K562 (cell line): ENCODE measurements around the gene SCYL3. TPM values are rescaled to one million over a fixed set of nuclear protein-coding genes. Genes with fewer than 3 reads are reported as not detected.
A peak's percentile ranks its signal among the peaks of the same experiment; 100 is the strongest.

Experiments used
- BACH1 ChIP-seq: fragments of 200-800 bp; sonication (Bioruptor generic); IDR thresholded peaks from 2 replicates; pipeline ENCODE4 v1.6.1; 2016; ENCODE audit warnings: missing genetic modification characterization, missing compliant biosample characterization
- SIX5 ChIP-seq, 2 experiments: IDR thresholded peaks; 2 replicates each; pipeline ENCODE4 v1.6.1; 2011; ENCODE audit warnings: low read length in 2 of 2, borderline replicate concordance in 1 of 2, low read depth in 1 of 2, mild to moderate bottlenecking in 1 of 2, moderate library complexity in 1 of 2; ENCODE audit not compliant: insufficient read depth in 1 of 2
- SRSF9 ChIP-seq: fragments of 200-400 bp; formaldehyde crosslinking; IDR thresholded peaks from 2 replicates; pipeline ENCODE4 v1.6.1; 2017; ENCODE audit warnings: low read depth, low read length, borderline replicate concordance
- ZEB2 ChIP-seq: fragments of 450-650 bp; IDR thresholded peaks from 2 replicates; pipeline ENCODE4 v1.6.1; 2016
- ZNF24 ChIP-seq: fragments of 450-650 bp; IDR thresholded peaks from 2 replicates; pipeline ENCODE4 v1.6.1; 2016
- ZNF274 ChIP-seq: IDR thresholded peaks from 2 replicates; pipeline ENCODE4 v1.6.1; 2011; ENCODE audit warnings: low read depth, mild to moderate bottlenecking, low read length, moderate library complexity, borderline replicate concordance
- ZNF436 ChIP-seq: fragments of 250-450, 450-650 bp; sonication (Bioruptor Pico); formaldehyde crosslinking; IDR thresholded peaks from 2 replicates; pipeline ENCODE4 v1.7.0; 2020; ENCODE audit warnings: mild to moderate bottlenecking
- polyA plus RNA-seq, 8 experiments: library from polyadenylated mRNA; depleted of rRNA in 4 of 8; stranded (reverse) in 5 of 8; unstranded in 3 of 8; fragments of >200 nt; fragmentation: Nextera tagmentation in 2 of 8; fragmentation: Illumina TruSeq in 1 of 8; extraction: Ambion mirVana in 2 of 8; extraction: Trizol in 1 of 8; gene quantifications; 2 replicates each; pipeline versions ENCODE4 v1.2.1 to v1.2.3, GENCODE V29; 2011 to 2014; ENCODE audit warnings: inconsistent platforms in 1 of 8, missing spikeins in 1 of 8
- total RNA-seq, 7 experiments: library from RNA; depleted of rRNA in 6 of 7; stranded (reverse); fragments of >200 nt in 6 of 7; fragmentation: Illumina TruSeq in 2 of 7; extraction: Trizol in 2 of 7; gene quantifications; 2 replicates each; pipeline versions ENCODE4 v1.2.1 to v1.2.3, GENCODE V29; 2011 to 2021; ENCODE audit warnings: low replicate concordance in 1 of 7
- TF ChIP-seq, protein P1 (sequence below): fragments of 450-650 bp; IDR thresholded peaks from 2 replicates; pipeline ENCODE4 v1.6.1; 2016; ENCODE audit warnings: mild to moderate bottlenecking, moderate library complexity
- TF ChIP-seq, protein P2 (sequence below): sonication (generic); formaldehyde crosslinking; IDR thresholded peaks from 2 replicates; pipeline ENCODE4 v1.8.0; 2022; ENCODE audit warnings: mild to moderate bottlenecking, missing genetic modification reagents, borderline replicate concordance
- TF ChIP-seq, protein P3 (sequence below), 2 experiments: fragments of 450-650 bp in 1 of 2; sonication (generic) in 1 of 2; formaldehyde crosslinking; conservative IDR thresholded peaks; 2 replicates each; pipeline versions ENCODE4 v1.4.0 to v1.8.1; 2020 to 2022; ENCODE audit warnings: mild to moderate bottlenecking in 1 of 2, missing genetic modification reagents in 1 of 2
- TF ChIP-seq, protein P4 (sequence below): sonication (generic); formaldehyde crosslinking; IDR thresholded peaks from 2 replicates; pipeline ENCODE4 v1.9.0; 2022; ENCODE audit warnings: mild to moderate bottlenecking, missing genetic modification reagents

Gene SCYL3
- total and polyA plus RNA-seq, 9 of the 15 experiments (the other 6 are each of a cell fraction or from before 2014, with no cell fraction given) = 3.6 to 11.4 (median 7.1) TPM

DNA sequence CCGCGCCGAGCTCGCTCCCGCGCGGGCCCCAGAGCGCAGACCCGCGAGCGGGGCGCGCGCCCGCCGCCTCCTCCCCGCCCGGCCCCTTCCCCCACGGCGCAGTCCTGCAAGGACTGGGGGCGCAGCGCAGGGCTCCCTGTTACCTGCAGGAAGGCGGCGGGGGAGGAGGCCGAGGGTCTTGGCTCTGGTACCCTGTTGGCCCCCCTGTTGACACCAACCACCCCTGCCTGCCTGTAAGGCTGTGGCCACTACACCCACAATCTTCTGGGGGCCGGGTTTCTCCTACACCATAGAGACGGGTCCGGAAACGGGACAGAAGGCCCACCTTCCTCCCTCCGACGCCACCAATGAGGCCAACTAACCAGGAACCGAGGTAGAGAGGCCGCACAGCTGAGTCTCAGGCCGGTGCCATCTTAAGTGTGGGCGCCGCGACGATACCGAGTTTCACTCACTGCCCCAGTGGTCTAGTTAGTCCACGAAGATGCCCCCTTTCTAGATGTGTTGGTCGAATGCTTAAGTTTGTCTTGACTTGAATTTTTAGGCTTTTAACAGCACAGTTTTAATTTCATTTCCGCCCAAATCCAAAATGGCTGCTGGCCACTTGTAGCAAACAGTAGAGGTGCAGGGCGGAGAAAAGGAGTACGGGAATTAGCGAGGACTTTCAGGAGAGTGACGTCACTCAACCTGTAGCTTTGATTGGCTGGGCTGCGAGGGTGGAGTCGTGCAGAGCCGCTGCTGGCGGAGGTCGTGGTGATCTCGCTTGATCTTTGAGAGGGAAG, at the start of gene SCYL3 (continued):
- TF ChIP-seq, protein P1, sequence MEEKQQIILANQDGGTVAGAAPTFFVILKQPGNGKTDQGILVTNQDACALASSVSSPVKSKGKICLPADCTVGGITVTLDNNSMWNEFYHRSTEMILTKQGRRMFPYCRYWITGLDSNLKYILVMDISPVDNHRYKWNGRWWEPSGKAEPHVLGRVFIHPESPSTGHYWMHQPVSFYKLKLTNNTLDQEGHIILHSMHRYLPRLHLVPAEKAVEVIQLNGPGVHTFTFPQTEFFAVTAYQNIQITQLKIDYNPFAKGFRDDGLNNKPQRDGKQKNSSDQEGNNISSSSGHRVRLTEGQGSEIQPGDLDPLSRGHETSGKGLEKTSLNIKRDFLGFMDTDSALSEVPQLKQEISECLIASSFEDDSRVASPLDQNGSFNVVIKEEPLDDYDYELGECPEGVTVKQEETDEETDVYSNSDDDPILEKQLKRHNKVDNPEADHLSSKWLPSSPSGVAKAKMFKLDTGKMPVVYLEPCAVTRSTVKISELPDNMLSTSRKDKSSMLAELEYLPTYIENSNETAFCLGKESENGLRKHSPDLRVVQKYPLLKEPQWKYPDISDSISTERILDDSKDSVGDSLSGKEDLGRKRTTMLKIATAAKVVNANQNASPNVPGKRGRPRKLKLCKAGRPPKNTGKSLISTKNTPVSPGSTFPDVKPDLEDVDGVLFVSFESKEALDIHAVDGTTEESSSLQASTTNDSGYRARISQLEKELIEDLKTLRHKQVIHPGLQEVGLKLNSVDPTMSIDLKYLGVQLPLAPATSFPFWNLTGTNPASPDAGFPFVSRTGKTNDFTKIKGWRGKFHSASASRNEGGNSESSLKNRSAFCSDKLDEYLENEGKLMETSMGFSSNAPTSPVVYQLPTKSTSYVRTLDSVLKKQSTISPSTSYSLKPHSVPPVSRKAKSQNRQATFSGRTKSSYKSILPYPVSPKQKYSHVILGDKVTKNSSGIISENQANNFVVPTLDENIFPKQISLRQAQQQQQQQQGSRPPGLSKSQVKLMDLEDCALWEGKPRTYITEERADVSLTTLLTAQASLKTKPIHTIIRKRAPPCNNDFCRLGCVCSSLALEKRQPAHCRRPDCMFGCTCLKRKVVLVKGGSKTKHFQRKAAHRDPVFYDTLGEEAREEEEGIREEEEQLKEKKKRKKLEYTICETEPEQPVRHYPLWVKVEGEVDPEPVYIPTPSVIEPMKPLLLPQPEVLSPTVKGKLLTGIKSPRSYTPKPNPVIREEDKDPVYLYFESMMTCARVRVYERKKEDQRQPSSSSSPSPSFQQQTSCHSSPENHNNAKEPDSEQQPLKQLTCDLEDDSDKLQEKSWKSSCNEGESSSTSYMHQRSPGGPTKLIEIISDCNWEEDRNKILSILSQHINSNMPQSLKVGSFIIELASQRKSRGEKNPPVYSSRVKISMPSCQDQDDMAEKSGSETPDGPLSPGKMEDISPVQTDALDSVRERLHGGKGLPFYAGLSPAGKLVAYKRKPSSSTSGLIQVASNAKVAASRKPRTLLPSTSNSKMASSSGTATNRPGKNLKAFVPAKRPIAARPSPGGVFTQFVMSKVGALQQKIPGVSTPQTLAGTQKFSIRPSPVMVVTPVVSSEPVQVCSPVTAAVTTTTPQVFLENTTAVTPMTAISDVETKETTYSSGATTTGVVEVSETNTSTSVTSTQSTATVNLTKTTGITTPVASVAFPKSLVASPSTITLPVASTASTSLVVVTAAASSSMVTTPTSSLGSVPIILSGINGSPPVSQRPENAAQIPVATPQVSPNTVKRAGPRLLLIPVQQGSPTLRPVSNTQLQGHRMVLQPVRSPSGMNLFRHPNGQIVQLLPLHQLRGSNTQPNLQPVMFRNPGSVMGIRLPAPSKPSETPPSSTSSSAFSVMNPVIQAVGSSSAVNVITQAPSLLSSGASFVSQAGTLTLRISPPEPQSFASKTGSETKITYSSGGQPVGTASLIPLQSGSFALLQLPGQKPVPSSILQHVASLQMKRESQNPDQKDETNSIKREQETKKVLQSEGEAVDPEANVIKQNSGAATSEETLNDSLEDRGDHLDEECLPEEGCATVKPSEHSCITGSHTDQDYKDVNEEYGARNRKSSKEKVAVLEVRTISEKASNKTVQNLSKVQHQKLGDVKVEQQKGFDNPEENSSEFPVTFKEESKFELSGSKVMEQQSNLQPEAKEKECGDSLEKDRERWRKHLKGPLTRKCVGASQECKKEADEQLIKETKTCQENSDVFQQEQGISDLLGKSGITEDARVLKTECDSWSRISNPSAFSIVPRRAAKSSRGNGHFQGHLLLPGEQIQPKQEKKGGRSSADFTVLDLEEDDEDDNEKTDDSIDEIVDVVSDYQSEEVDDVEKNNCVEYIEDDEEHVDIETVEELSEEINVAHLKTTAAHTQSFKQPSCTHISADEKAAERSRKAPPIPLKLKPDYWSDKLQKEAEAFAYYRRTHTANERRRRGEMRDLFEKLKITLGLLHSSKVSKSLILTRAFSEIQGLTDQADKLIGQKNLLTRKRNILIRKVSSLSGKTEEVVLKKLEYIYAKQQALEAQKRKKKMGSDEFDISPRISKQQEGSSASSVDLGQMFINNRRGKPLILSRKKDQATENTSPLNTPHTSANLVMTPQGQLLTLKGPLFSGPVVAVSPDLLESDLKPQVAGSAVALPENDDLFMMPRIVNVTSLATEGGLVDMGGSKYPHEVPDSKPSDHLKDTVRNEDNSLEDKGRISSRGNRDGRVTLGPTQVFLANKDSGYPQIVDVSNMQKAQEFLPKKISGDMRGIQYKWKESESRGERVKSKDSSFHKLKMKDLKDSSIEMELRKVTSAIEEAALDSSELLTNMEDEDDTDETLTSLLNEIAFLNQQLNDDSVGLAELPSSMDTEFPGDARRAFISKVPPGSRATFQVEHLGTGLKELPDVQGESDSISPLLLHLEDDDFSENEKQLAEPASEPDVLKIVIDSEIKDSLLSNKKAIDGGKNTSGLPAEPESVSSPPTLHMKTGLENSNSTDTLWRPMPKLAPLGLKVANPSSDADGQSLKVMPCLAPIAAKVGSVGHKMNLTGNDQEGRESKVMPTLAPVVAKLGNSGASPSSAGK = no peak; the same call in 1 of the 2 replicates
- TF ChIP-seq, protein P2, sequence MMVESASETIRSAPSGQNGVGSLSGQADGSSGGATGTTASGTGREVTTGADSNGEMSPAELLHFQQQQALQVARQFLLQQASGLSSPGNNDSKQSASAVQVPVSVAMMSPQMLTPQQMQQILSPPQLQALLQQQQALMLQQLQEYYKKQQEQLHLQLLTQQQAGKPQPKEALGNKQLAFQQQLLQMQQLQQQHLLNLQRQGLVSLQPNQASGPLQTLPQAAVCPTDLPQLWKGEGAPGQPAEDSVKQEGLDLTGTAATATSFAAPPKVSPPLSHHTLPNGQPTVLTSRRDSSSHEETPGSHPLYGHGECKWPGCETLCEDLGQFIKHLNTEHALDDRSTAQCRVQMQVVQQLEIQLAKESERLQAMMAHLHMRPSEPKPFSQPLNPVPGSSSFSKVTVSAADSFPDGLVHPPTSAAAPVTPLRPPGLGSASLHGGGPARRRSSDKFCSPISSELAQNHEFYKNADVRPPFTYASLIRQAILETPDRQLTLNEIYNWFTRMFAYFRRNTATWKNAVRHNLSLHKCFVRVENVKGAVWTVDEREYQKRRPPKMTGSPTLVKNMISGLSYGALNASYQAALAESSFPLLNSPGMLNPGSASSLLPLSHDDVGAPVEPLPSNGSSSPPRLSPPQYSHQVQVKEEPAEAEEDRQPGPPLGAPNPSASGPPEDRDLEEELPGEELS (CRISPR knock-in tag) = 0 out of 2 replicates have a peak, but pooled peaks have one; percentile 69
- TF ChIP-seq ZNF274 (no peak), ZNF24 (no peak), ZEB2 (0 out of 2 replicates have a peak, but pooled peaks have one; percentile 14), SRSF9 (no peak), BACH1 (peak; percentile 92), ZNF436 (CRISPR knock-in tag) (no peak), SIX5 (IDR thresholded peaks at IDR 0.05; ENCODE audit: borderline replicate concordance in 1 of 2, insufficient read depth in 1 of 2, low read depth in 1 of 2, low read length in 2 of 2) (peak; percentile 79 to 84)
- TF ChIP-seq, protein P3, sequence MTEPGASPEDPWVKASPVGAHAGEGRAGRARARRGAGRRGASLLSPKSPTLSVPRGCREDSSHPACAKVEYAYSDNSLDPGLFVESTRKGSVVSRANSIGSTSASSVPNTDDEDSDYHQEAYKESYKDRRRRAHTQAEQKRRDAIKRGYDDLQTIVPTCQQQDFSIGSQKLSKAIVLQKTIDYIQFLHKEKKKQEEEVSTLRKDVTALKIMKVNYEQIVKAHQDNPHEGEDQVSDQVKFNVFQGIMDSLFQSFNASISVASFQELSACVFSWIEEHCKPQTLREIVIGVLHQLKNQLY (CRISPR knock-in tag; conservative IDR thresholded peaks at IDR 0.05) = no peak
- TF ChIP-seq, protein P4, sequence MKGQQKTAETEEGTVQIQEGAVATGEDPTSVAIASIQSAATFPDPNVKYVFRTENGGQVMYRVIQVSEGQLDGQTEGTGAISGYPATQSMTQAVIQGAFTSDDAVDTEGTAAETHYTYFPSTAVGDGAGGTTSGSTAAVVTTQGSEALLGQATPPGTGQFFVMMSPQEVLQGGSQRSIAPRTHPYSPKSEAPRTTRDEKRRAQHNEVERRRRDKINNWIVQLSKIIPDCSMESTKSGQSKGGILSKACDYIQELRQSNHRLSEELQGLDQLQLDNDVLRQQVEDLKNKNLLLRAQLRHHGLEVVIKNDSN (CRISPR knock-in tag) = no peak
